Measurements from ENCODE around the gene TMIE. TPM values are rescaled to one million over a fixed set of nuclear protein-coding genes. Genes with fewer than 3 reads are reported as not detected.

Gene TMIE
- total and polyA plus RNA-seq, 9 of the 15 experiments (the other 6 are each of a cell fraction or from before 2014, with no cell fraction given): not detected

GRCh38 chr3:46676601-46677410 lies 24.4 kb upstream of the TMIE start (continued):
- peak; percentile 89 for TF ChIP-seq ATF7 (IDR thresholded peaks at IDR 0.05)
- TF ChIP-seq TCF7L2 (IDR thresholded peaks at IDR 0.05; ENCODE audit: low read depth, low read length): no peak

- Histone ChIP-seq H3K9me3 (replicated peaks; ENCODE audit: control insufficient read depth, insufficient read depth, low read depth, low read length) (no peaks in the 10 kb centered on the region), H3K9me1 (ENCODE audit: control insufficient read depth, insufficient read depth, low read length) (no peaks in the 10 kb centered on the region), H2AFZ (ENCODE audit: low read depth, low read length) (no peak overlapping the region), H3K79me2 (ENCODE audit: control insufficient read depth, insufficient read depth, low read length) (no peaks in the 10 kb centered on the region), H3K27ac (ENCODE audit: extremely low read depth, low read depth, low read length) (no peak overlapping the region), H3K27me3 (ENCODE audit: control insufficient read depth in 2 of 2, insufficient read depth in 2 of 2, low read length in 2 of 2) (peaks cover 33 to 90% of the 10 kb centered on the region in 2 experiments; a peak in 4 of 5 replicates), H3K4me3 (no peak overlapping the region), H3K4me1 (replicated peaks in 1 of 2; ENCODE audit: control insufficient read depth in 2 of 2, insufficient read depth in 2 of 2, low read length in 2 of 2) (peaks cover 0 to 6% of the 10 kb centered on the region in 2 experiments; a peak in 2 of 5 replicates), H3K9ac (ENCODE audit: insufficient read depth in 1 of 2, low read depth in 2 of 2, low read length in 2 of 2) (0 out of 4 replicates have a peak overlapping the region, but pooled peaks of 1 of the 2 experiments have one; percentile 2), H3K36me3 (ENCODE audit: control insufficient read depth, insufficient read depth, low read length) (no peaks in the 10 kb centered on the region), H4K20me1 (replicated peaks; ENCODE audit: control insufficient read depth, insufficient read depth, low read length) (peaks cover 27% of the 10 kb centered on the region), H3K4me2 (ENCODE audit: insufficient read depth, low read length) (peak overlapping the region; percentile 36; the same call in 1 of the 2 replicates)
- no peak for FAIRE-seq
- ChIA-PET POLR2A (no interaction called here), CTCF (ENCODE audit: low intra/inter-chr PET ratio) (interaction anchor here (0.6 kb wide), 2 partner anchors 26 to 188 kb away, joined by 3 to 4 read pairs; no protein-coding TSS in a partner anchor)
- DNase-seq (ENCODE audit: extremely low read depth in 1 of 4, low spot score in 3 of 4): peak in 3 of 4 experiments; percentile 21 to 40 (median 39)
- peak; percentile 71 for ATAC-seq
- in situ Hi-C loops (cut with MboI): no loop called here
- intact Hi-C loops (cut with micrococcal nuclease): no loop called here
- WGBS (ENCODE audit: insufficient coverage, low coverage, missing lambda C conversion rate): 10% methylated on average over 6 of the region's 6 CpGs
- BruUV-seq (replicated peaks): no TSS peak
- peak; percentile 35; the same call in 1 of the 2 replicates for TF ChIP-seq TFAP4 (CRISPR knock-in tag; IDR thresholded peaks at IDR 0.05; ENCODE audit: borderline replicate concordance)
- 0 out of 2 replicates have a peak, but pooled peaks have one; percentile 15 for TF ChIP-seq USF1 (CRISPR knock-in tag; IDR thresholded peaks at IDR 0.05)
- no peak for TF ChIP-seq PHB2 (IDR thresholded peaks at IDR 0.05; ENCODE audit: low read depth)
- TF ChIP-seq ZNF280A (IDR thresholded peaks at IDR 0.05; ENCODE audit: low read depth, partially characterized antibody): no peak
- no peak for TF ChIP-seq CBX2 (IDR thresholded peaks at IDR 0.05; ENCODE audit: insufficient read depth, low read length, poor library complexity, severe bottlenecking)
- no peak for TF ChIP-seq MEIS2 (IDR thresholded peaks at IDR 0.05; ENCODE audit: partially characterized antibody)
- peak; percentile 89 to 91 for TF ChIP-seq NRF1 (conservative IDR thresholded peaks at IDR 0.05 in 1 of 2, IDR thresholded peaks at IDR 0.05 in 1 of 2)
- TF ChIP-seq NCOR1 (IDR thresholded peaks at IDR 0.05): no peak
These were observed 23.8 kb upstream of the TMIE start for GRCh38 chr3:46677411-46677726.

Measured in K562 (cell line).